ENCODE data around the gene FOXS1. TPM values are rescaled to one million over a fixed set of nuclear protein-coding genes. Genes with fewer than 3 reads are reported as not detected.

Gene FOXS1
- total RNA-seq, 1 donor from 2014 or later: 0.89 TPM

DNA sequence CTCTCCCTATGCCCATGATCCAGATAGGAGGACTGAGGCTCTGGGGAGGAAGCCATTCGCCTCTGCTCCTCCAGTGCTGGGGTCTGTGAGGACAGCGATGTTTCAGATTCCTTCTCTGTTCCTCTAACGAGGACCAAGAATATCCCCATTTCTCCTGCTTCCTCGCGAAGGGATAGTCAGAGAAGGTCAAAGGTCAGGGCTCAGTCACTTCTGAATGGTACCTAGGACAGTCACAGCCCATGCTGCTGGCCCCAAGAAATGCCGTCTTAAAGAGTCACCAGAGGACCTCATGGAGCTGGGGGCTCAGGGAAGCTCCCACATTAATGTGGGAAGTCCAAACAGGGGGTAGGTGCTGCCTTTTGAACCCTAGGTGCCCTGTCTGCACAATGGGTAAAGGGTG is 2.1 kb downstream of the FOXS1 start:
- ATAC-seq (no peak), DNase-seq (ENCODE audit: missing footprints) (no peak)
- intact Hi-C loops (cut with DNase I): no loop called here

- no peak for DNase-seq (ENCODE audit: missing footprints)
- intact Hi-C loops (cut with DNase I): no loop called here
- ATAC-seq: peak; percentile 75
Measured at GRCh38 chr20:31842471-31843157, 2.8 kb downstream of the FOXS1 start.

DNA sequence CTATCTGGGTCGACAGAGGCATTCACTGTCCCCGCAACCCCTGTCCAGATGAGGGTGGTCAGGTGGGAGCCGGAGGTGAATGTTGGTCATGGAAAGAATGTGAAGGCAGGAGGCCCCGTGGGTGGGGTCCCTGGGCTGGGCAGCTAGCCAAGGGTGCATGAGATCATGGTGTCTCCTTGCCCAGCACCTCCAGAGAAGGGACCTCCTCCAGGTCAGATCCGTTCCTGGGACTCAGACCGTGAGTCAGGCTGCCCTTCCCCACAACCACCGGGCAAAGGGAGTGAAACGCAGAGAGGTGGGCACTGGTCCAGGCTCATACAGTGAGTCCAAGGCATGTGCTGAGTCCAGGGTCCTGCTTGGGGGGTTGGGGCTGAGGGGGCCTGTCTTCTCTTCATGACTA is 3.5 kb downstream of the FOXS1 start:
- no peak for ATAC-seq
- DNase-seq (ENCODE audit: missing footprints): no peak
- intact Hi-C loops (cut with DNase I): no loop called here

DNA sequence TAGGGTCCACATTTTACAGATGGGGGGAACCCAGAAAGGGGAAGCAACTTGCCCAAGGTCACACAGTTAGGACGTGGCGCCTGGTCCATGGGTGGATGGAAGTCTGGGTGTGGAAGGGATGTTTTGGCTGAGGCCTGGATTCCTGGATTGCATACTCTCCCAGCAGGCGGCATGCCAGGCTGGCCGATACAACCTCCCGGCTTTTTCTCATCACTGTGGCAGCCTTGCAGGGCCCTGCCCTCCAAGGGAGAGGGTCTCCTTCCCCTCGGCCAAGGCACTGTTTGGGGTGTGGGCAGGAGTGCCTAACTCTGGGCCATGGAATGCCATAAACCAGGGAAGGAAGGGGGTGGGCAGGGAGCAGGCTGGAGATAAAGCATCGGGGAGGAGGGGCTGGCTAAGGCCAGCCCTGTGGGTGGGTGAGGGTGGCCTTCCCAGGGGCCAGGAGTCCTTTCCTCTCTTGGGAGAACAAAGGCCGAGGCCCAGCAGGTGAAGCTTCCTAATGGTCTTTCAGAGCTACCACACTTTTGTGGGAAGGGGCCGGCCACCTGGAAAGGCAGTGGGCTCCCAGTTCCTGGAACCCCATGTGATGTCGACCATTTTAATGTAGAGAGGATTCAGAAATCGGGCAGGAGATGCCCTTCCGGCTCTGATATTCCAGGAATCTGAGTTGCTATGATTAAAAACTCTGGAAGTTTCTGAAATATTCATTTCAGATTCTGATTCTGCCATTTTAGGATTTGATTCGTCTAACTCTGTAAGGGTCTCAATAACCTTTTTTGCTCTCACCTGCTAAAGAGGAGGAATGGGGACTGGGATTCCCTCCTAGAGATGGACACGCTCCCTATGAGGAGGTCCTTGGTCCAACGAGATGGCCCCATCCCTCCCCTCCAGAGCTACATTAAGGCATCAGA is 4.2 kb downstream of the FOXS1 start:
- DNase-seq (ENCODE audit: missing footprints): no peak
- intact Hi-C loops (cut with DNase I): no loop called here
- no peak for ATAC-seq

DNA sequence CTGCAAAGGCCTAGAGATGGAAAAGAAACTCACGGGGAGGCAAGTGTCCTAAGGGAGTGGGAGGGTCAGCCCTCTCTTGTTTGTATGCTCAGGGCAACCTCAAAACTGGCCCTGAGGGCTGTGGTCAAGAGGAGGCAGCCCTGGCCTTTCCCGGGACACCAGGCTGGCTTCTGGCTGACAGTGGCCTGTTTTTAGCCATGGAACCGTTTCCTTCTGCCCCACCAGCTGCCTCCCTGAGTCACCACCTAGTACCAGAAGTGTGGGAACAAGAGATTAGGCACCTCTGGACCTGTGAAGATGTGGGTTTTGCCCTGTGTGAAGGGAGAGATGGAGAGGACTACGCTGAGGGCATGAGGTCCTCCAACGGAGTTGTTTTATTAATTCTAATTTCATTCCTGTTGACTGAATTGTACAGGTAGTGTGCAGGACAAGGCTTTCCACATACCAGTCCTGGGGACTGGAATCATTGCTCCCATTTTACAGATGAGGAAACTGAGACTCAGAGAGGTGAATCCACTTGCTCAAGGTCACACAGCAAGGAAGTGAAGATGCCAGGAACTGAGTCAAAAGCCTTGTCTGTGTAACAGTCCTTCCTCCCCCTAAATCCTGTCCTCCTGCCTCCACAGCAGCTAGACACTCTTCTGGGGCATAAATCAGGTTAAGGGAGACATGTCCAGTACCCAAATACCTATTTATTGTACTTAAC is 5.5 kb downstream of the FOXS1 start:
- intact Hi-C loops (cut with DNase I): no loop called here
- DNase-seq (ENCODE audit: missing footprints): no peak
- ATAC-seq: no peak

DNA sequence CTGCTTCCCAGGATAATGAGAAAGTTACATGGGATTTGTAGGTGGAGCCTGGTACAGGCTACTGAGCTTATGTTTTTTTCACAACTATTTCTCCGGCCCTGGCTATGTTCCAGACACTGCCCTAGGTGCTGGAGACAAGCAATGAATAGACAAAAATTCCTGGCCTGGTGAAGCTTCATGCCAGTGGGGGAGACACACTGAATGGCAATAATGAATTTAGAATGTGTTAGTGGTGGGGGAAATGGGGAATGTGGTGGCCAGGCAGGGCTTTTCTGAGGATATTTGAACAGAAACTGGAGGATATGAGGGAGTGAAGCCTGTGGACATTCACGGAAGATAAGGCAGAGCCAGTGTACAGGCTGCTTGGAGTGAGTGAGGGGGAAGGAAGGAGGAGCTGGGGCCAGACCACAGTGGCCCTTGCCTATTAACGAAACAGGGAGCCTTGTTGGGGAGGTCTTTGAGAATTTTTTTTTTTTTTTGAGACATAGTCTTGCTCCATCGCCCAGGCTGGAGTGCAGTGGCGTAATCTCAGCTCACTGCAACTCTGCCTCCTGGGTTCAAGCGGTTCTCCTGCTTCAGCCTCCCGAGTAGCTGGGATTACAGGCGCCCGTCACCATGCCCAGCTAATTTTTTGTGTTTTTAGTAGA is 6.6 kb downstream of the FOXS1 start:
- no peak for DNase-seq (ENCODE audit: missing footprints)
- no peak for ATAC-seq
- intact Hi-C loops (cut with DNase I): no loop called here

DNA sequence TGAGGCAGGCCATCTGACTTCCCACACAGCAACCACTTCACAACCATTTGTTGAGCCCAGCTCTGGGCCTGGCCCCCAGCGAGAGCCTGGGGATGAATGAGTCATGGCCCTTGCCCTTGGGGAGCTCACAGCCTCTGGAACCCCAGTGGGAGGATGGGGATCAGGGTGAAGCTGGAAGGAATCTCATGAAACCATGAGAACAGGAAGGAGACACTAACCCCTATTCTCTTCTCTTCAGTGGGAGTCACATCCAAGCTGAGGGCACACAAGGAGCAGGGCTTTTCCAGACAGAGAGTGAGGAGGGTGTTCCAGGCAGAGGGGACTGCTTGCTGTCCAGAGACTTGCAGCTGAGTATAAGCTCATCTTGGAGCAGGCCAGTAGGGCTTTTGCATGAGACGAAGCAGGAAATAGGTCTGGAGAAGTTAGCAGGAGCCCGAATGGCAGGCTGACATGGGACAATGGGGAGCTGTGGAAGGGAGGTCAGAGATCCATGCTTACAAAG is 7.5 kb downstream of the FOXS1 start:
- no peak for ATAC-seq
- intact Hi-C loops (cut with DNase I): no loop called here

GRCh38 chr20:31836853-31837608 is 8.4 kb downstream of the FOXS1 start:
- DNase-seq (ENCODE audit: missing footprints) (no peak), ATAC-seq (no peak)
- intact Hi-C loops (cut with DNase I): no loop called here

More for the DNA sequence above, 7.5 kb downstream of the FOXS1 start:
- no peak for DNase-seq (ENCODE audit: missing footprints)

DNA sequence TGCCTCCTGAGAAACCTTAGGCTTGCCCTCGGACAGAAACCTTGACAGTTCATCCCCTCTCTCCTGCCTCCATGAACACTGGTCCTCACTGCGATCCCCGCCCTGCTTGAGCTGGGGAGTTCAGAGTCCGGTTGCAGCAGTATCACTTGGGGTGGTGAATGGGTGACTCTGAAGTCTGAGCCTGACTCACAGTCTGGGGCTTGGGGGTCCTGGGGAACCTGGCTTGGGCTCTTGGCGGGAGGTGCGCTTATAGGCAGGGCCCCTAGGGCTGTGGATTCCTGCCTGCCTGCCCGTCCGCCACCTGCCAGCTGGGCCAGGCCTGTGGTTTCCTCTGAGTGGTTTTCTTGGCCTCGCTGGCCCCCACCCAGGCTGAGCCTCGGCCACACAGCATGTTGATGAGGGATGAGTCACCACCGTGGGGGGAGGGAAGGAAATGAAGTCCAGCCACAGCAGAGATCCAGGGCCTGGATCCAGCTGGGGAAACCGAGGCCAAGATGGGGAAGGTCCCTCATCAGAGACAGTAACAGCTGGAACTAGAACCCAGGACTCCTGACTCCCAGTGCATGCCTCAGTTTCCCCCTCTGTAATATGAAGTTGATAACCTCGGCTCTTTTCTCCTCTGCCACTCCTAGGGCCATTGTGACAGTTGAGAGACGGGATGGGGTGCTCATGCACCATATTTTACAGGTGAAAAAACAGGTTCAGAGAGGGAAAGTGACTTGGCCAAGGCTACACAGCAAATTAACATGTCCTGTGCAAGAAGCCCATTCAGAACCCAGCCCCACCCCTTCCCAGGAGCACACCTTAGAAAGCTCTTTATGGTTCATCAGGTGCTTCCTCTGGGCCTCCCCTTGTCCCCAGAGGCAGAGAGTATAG is 9.2 kb downstream of the FOXS1 start:
- intact Hi-C loops (cut with DNase I): no loop called here
- ATAC-seq: peak; percentile 75
- peak; percentile 85 for DNase-seq (ENCODE audit: missing footprints)

DNA sequence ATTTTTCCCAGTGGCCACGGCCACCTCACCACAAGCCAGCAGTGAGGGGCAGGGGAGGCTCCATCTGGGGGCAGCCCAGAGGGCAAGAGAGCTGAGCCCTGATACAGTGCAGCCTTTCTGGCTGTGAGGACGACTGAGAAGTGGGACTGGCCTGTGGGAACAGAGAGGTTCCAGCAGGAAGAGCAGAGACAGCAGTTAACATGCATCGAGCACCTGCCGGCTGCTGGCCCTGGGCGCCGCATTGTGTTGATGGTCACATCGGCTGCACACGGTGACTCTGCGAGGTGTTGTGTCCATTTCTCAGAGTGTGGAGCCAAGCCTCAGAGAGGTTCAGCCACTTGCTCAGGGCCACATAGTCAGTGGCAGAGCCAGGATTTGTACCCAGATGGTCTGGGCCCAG is 9.8 kb downstream of the FOXS1 start:
- ATAC-seq: no peak
- intact Hi-C loops (cut with DNase I): no loop called here
- no peak for DNase-seq (ENCODE audit: missing footprints)

DNA sequence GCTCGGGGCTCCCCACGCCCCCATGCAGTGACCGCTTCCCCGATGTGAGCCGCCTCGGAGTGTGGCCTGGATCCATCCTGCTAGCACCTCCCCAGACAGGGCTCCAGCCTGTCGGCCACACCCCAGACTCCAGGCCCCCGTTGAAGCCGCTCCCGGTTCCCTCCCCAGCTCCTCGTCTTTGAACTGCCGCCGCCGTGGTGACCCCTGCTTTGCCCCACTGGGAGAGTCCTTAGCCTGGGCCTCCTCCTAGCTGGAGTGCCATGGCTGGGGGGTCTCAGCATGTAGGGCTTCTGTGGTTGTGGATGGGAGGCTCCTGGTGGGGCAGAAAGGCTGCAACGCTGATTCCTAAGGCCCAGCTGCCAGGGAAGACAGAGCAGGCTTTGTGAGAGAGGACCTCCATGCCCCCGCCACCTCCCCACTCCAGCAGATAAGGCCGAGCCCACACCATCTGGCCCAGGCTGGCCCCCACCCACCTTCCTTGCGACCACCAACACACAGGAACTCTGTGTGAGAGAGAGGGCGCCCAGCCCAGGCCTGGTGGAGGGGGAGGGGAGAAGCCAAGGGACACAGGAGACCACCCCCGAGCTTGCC is 11.4 kb downstream of the FOXS1 start:
- ATAC-seq: no peak
- DNase-seq (ENCODE audit: missing footprints): no peak
- intact Hi-C loops (cut with DNase I): no loop called here

DNA sequence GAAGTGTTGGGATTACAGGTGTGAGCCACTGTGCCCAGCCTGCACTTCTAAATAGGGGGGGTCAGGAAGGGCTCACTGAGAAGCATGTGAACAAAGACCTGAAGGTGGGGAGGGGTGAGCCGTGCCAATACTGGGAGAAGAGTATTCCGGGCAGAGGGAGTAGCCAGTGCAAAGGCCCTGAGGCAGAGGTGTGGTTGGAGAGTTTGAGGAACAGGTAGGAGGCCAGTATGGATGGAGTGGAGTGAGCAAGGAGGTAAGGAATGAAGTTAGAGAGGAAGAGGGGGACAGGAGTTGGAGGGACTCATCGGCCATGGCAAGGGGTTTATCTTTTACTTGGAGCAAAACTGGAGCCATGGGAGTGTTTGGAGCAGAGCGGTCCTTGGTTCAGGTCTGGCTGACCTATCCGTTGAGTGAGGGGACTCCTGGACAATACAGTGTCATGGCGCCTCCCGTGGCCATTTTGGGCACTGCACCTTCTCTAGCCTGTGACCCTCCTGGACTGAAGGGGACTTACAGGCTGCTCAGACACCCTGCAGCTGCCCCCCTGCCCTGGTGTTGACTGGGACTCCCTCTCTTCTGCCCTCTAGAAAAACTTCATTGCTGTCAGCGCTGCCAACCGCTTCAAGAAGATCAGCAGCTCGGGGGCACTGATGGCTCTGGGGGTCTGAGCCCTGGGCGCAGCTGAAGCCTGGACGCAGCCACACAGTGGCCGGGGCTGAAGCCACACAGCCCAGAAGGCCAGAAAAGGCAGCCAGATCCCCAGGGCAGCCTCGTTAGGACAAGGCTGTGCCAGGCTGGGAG is 12.1 kb downstream of the FOXS1 start:
- ATAC-seq: no peak
- no peak for DNase-seq (ENCODE audit: missing footprints)
- intact Hi-C loops (cut with DNase I): no loop called here

DNA sequence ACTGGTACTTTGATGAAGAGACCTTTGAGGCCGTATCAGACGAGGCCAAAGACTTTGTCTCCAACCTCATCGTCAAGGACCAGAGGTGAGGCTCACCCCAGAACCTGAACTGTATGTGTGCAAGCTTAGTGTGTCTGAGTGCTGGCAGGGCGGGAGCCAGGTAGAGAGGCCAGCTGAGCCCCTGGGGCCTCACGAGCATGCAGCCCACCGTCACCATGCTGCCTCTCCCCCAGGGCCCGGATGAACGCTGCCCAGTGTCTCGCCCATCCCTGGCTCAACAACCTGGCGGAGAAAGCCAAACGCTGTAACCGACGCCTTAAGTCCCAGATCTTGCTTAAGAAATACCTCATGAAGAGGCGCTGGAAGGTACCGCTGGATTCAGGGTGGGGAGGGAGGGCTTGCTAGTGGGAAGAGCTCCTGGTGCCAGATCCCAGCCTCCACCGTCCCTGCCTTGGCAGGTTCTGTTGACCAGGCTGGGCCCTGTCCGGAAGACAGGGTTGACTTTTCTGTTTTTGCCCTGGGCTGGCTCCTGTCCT is 13.6 kb downstream of the FOXS1 start:
- intact Hi-C loops (cut with DNase I): no loop called here

DNA sequence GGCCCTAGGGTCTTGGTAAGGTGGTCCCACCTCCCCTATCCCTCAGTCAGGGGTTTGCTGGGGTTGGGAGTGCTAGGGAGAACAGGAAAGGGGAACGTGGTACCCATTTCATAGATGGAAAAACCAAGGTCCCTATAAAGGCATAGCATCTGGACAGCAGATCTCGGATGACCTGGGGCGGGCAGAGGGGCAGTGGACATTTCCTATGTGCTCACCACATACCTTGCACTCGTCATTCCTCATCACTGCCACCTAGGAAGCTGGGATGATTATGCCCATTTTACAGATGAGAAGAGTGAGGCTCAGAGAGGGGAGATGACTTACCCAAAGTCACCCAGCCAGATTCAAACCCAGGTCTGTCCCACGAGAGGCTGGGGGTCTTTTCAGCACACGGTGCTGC is 14.2 kb downstream of the FOXS1 start:
- no peak for DNase-seq (ENCODE audit: missing footprints)
- ATAC-seq: no peak
- intact Hi-C loops (cut with DNase I): no loop called here

More for the DNA sequence above, 13.6 kb downstream of the FOXS1 start:
- ATAC-seq (no peak), DNase-seq (ENCODE audit: missing footprints) (no peak)

DNA sequence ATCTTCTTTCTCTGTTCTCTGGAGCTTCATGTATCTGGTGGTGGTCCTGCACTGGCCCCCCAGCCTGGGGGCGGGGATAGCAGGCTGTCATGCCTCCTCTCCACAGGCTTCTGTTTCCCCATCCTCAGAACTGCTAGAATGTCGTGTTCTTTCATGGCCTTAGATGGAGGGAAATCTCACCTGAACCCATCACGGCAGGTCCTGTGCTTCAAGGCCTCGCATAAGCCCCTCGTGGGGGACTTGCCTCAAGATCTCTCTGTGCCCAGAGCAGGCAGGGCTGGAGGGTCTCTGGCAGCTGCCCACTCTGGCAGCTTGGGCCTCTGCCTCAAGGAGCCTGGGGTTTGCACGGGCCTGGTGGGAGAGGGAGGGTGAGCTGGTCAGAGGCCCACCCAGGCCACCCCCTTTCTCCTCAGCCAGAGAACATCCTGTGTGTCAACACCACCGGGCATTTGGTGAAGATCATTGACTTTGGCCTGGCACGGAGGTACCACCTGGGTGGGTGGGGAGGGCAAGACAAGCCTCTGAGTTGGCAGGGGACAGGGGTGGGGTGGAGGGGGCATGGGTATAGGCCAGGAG is 14.9 kb downstream of the FOXS1 start:
- ATAC-seq (no peak), DNase-seq (ENCODE audit: missing footprints) (no peak)
- intact Hi-C loops (cut with DNase I): no loop called here

GRCh38 chr20:31829731-31830130 is 15.7 kb downstream of the FOXS1 start:
- intact Hi-C loops (cut with DNase I): loop anchor here (10.0 kb wide), 1 partner anchor 825 kb away; no protein-coding TSS in a partner anchor
- DNase-seq (ENCODE audit: missing footprints): no peak
- no peak for ATAC-seq
